ENCODE measurements around the gene RNPEPL1. TPM values are rescaled to one million over a fixed set of nuclear protein-coding genes. Genes with fewer than 3 reads are reported as not detected.

RNPEPL1 gene
- total and polyA plus RNA-seq, 3 donors from 2014 or later: 28.9 to 48.5 (median 39.1) TPM

DNA sequence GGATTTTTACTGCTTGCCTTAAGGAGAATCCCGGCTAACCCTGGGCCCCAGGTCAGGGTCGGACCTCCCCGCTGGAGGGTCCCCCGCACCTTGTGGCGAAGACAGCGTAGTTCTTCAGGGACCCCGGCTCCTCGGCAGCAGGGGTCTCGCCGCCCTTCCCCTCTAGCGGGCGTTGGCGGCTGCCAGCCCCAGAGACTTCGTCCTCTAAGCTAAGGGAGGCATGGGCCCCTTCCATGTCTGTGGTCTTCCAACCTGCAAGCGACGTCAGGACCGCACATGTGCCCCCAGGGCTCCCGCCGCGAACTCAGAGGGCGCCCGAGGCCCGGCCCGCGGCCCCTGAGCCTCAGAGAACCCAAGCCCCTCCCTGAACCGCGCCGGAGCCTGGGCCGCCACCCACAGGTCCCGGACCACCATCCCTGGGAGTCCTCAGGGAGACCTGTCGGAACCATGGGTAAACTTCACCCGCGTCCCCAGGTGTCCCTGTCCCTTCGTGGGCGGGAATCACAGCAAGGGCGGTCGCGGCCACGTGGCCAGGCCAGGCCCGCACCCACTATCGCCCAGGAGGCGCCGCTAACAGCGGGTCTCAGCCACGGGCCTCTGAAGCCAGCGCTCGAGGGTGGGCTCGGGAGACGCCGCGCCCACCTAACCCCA, 11.1 kb upstream of the RNPEPL1 start:
- H3K9me3 ChIP-seq: no peaks in the 10 kb centered on the region
- peaks cover 41% of the 10 kb centered on the region for H3K4me1 ChIP-seq
- H3K27ac ChIP-seq: peak overlapping the region; percentile 27 to 59
- peak; percentile 18 for DNase-seq
- TF ChIP-seq, protein P1, sequence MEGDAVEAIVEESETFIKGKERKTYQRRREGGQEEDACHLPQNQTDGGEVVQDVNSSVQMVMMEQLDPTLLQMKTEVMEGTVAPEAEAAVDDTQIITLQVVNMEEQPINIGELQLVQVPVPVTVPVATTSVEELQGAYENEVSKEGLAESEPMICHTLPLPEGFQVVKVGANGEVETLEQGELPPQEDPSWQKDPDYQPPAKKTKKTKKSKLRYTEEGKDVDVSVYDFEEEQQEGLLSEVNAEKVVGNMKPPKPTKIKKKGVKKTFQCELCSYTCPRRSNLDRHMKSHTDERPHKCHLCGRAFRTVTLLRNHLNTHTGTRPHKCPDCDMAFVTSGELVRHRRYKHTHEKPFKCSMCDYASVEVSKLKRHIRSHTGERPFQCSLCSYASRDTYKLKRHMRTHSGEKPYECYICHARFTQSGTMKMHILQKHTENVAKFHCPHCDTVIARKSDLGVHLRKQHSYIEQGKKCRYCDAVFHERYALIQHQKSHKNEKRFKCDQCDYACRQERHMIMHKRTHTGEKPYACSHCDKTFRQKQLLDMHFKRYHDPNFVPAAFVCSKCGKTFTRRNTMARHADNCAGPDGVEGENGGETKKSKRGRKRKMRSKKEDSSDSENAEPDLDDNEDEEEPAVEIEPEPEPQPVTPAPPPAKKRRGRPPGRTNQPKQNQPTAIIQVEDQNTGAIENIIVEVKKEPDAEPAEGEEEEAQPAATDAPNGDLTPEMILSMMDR (IDR thresholded peaks at IDR 0.05): no peak
- no peak for TF ChIP-seq POLR2A (IDR thresholded peaks at IDR 0.05)
- H3K27me3 ChIP-seq: no peaks in the 10 kb centered on the region
- H3K36me3 ChIP-seq (ENCODE audit: low read depth, missing control alignments): no peaks in the 10 kb centered on the region
- H3K4me3 ChIP-seq: peak overlapping the region; percentile 51 to 57
- intact Hi-C loops (cut with DNase I; ENCODE audit: low total_unique reads): no loop called here
- 34% methylated on average over 50 of the region's 51 CpGs; no CpG with 5 or more reads in 1 of the 2 donors for WGBS, 2 donors

- peak; percentile 78 for DNase-seq
- H3K36me3 ChIP-seq (ENCODE audit: low read depth, missing control alignments): no peaks in the 10 kb centered on the region
- intact Hi-C loops (cut with DNase I; ENCODE audit: low total_unique reads): no loop called here
- 35% methylated on average over 6 of the region's 47 CpGs; no CpG with 5 or more reads in 1 of the 2 donors for WGBS, 2 donors
- H3K27me3 ChIP-seq: no peaks in the 10 kb centered on the region
- H3K4me3 ChIP-seq: peak within 1 kb of the TSS; percentile 51 to 57
- H3K9me3 ChIP-seq: no peaks in the 10 kb centered on the region
- peaks cover 41% of the 10 kb centered on the region for H3K4me1 ChIP-seq
- TF ChIP-seq, protein P1 (IDR thresholded peaks at IDR 0.05): no peak
- TF ChIP-seq POLR2A (IDR thresholded peaks at IDR 0.05): no peak
- H3K27ac ChIP-seq: peak within 1 kb of the TSS; percentile 27 to 59
These were observed 10.5 kb upstream of the RNPEPL1 start, which contains the start of gene ANKMY1 for GRCh38 chr2:240557808-240558207. Gene ANKMY1 (minus strand): TSS chr2:240557988. CDS start chr2:240557335, 653 bp downstream.

GRCh38 chr2:240558236-240558761, 10.0 kb upstream of the RNPEPL1 start:
- Histone ChIP-seq H3K36me3 (ENCODE audit: low read depth, missing control alignments) (no peaks in the 10 kb centered on the region), H3K27me3 (no peaks in the 10 kb centered on the region), H3K4me1 (peaks cover 41% of the 10 kb centered on the region), H3K9me3 (no peaks in the 10 kb centered on the region), H3K27ac (peak overlapping the region in 1 of 2 donors; percentile 59), H3K4me3 (peak overlapping the region; percentile 51 to 57)
- DNase-seq: no peak
- WGBS, 2 donors: 44 to 76% methylated on average over 16 to 18 of the region's 18 CpGs
- TF ChIP-seq, protein P1 (IDR thresholded peaks at IDR 0.05): no peak
- intact Hi-C loops (cut with DNase I; ENCODE audit: low total_unique reads): no loop called here

DNA sequence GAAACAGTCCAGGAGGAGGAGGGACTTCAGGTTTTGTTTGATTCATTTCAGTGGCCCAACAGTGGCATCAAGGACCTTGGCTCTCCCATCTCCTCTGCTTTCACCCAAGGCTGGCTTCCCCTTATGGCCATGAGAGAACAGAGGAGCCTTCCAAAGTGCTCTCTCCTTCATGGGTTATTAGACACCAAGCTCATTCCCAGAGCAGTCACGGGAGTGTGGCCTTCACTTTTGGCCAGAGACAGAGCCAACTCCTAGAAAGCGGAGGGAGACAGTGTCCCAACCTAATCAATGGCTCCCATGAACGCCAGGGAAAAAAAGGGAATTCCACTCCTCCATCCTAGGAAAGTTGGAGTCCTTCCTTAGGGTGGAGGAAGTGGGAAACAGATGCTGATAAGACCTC, 9.0 kb upstream of the RNPEPL1 start:
- Histone ChIP-seq H3K9me3 (no peaks in the 10 kb centered on the region), H3K4me1 (peaks cover 43% of the 10 kb centered on the region), H3K4me3 (no peak overlapping the region), H3K36me3 (ENCODE audit: low read depth, missing control alignments) (no peaks in the 10 kb centered on the region), H3K27ac (no peak overlapping the region), H3K27me3 (no peaks in the 10 kb centered on the region)
- intact Hi-C loops (cut with DNase I; ENCODE audit: low total_unique reads): no loop called here
- no peak for DNase-seq
- WGBS, 2 donors: 50 to 65% methylated on average over 2 to 3 of the region's 3 CpGs
- no peak for TF ChIP-seq POLR2A (IDR thresholded peaks at IDR 0.05)
- TF ChIP-seq, protein P1 (IDR thresholded peaks at IDR 0.05): no peak

Measured in testis (tissue), 3 donors.